Kidney (tissue), 14 donors: Measurements from ENCODE around the gene EPHB3. TPM values are rescaled to one million over a fixed set of nuclear protein-coding genes. Genes with fewer than 3 reads are reported as not detected.

Source experiments
- DNase-seq, 5 donors: peaks; one replicate each; pipeline ENCODE4 v3.0.0-alpha.2; 2013 to 2020
- FAIRE-seq: peaks from 2 replicates; lab custom pipeline; 2012; peaks lifted over from hg19 to GRCh38; lab: Jason Lieb, UNC
- H3K27ac ChIP-seq, 2 donors: one replicate each; pipeline ENCODE4 v1.7.0; 2013; ENCODE audit warnings: low read depth in 2 of 2, low read length in 2 of 2, inconsistent platforms in 1 of 2
- H3K27me3 ChIP-seq: one replicate; pipeline ENCODE4 v1.7.1; 2013; ENCODE audit warnings: low read length, inconsistent platforms; ENCODE audit not compliant: control insufficient read depth, insufficient read depth
- H3K36me3 ChIP-seq, 3 donors: one replicate each; pipeline versions ENCODE4 v1.7.0 to v1.7.1; 2013; ENCODE audit warnings: low read length in 3 of 3, control low read depth in 1 of 3, inconsistent platforms in 1 of 3; ENCODE audit not compliant: insufficient read depth in 3 of 3, control insufficient read depth in 2 of 3
- H3K4me1 ChIP-seq, 3 donors: one replicate each; pipeline versions ENCODE4 v1.7.0 to v1.7.1; 2013; ENCODE audit warnings: low read length in 3 of 3, inconsistent platforms in 1 of 3, low read depth in 1 of 3; ENCODE audit not compliant: control insufficient read depth in 2 of 3, insufficient read depth in 2 of 3
- H3K4me3 ChIP-seq, 3 donors: one replicate each; pipeline versions ENCODE4 v1.7.0 to v1.8.1; 2013; ENCODE audit warnings: low read length in 3 of 3, control low read depth in 1 of 3, inconsistent platforms in 1 of 3
- H3K9ac ChIP-seq, 3 donors: one replicate each; pipeline versions ENCODE4 v1.7.0 to v1.7.1; 2013; ENCODE audit warnings: low read length in 3 of 3, control low read depth in 1 of 3, inconsistent platforms in 1 of 3
- H3K9me3 ChIP-seq, 3 donors: one replicate each; pipeline versions ENCODE4 v1.7.0 to v1.7.1; 2013; ENCODE audit warnings: low read length in 3 of 3, control low read depth in 1 of 3, inconsistent platforms in 1 of 3; ENCODE audit not compliant: control insufficient read depth in 2 of 3, insufficient read depth in 1 of 3
- CTCF ChIP-seq: IDR thresholded peaks from 3 replicates; pipeline ENCODE4 v1.5.1; 2012; ENCODE audit warnings: mild to moderate bottlenecking, moderate library complexity, borderline replicate concordance; ENCODE audit not compliant: insufficient read depth; ENCODE audit errors: extremely low read depth
- intact Hi-C: fragments of 100-400 bp; cut with DNase I; formaldehyde crosslinking; loops from one replicate; pipeline ENCODE4 v1.11.1; 2022
- polyA plus RNA-seq: library from polyadenylated mRNA; stranded (reverse); fragments of 350-450 nt; fragmentation: Illumina TruSeq; extraction: RNeasy Lipid Tissue Mini Kit (QIAGEN cat#74804); gene quantifications from one replicate; pipeline ENCODE4 v1.2.3, GENCODE V29; 2014; ENCODE audit warnings: low read depth, low replicate concordance; ENCODE audit not compliant: insufficient read depth
- total RNA-seq: library from RNA; stranded (reverse); fragmentation: NEBNext Ultra II Directional; extraction: Animal tissue kit (Norgen Biotek cat#: 25700); gene quantifications from one replicate; pipeline ENCODE4 v1.2.1, GENCODE V29; 2021
- donor health status: control.
- donor health status: control.
- donor health status: control.
- donor health status: control.
- donor health status: control.
- donor health status: DM: yes; HTN: yes; CAD: no.
- donor health status: Normal renal cell carcinoma (clear cell type).

Gene EPHB3
- total and polyA plus RNA-seq, 2 donors from 2014 or later: 1.4 to 3.8 TPM

- DNase-seq (no peak), FAIRE-seq (no peak)
- Histone ChIP-seq H3K9ac (no peak overlapping the region), H3K27ac (no peak overlapping the region), H3K4me1 (no peaks in the 10 kb centered on the region), H3K4me3 (no peak overlapping the region), H3K27me3 (no peaks in the 10 kb centered on the region), H3K36me3 (peaks cover 0 to 2% (median 0%) of the 10 kb centered on the region in 3 donors), H3K9me3 (no peaks in the 10 kb centered on the region)
- no peak for TF ChIP-seq CTCF
- intact Hi-C loops: no loop called here
These were observed 14.1 kb downstream of the EPHB3 start for GRCh38 chr3:184575701-184576100.

DNA sequence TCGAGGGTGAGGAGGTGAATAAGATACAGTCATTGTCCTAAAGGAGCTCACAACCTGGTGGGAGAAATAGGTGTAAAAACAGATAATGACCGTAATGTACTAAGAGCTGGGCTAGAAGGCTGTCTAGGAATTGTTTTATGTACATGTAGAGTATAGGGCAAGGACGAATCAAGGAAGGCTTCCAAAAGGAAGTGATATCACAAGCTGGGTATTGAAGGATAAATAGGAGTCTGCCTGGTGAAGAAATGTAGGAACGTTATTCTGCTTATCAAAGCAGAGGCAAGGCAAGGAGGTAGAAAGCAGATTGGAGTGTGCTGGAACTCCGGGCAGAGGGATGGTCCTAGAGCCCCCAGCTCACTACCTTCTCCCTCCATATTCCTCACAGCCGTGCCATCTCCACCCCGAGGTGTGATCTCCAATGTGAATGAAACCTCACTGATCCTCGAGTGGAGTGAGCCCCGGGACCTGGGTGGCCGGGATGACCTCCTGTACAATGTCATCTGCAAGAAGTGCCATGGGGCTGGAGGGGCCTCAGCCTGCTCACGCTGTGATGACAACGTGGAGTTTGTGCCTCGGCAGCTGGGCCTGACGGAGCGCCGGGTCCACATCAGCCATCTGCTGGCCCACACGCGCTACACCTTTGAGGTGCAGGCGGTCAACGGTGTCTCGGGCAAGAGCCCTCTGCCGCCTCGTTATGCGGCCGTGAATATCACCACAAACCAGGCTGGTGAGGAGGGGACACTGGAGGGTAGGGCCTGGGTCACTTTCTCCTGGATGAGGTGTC lies 15.1 kb downstream of the EPHB3 start:
- no peaks in the 10 kb centered on the region for H3K9me3 ChIP-seq
- intact Hi-C loops: no loop called here
- FAIRE-seq (no peak), DNase-seq (no peak)
- TF ChIP-seq CTCF: no peak
- no peak overlapping the region for H3K27ac ChIP-seq
- H3K27me3 ChIP-seq: no peaks in the 10 kb centered on the region
- no peak overlapping the region for H3K9ac ChIP-seq
- peaks cover 0 to 2% (median 0%) of the 10 kb centered on the region in 3 donors for H3K36me3 ChIP-seq
- peaks cover 0 to 3% (median under 1%) of the 10 kb centered on the region in 3 donors for H3K4me1 ChIP-seq
- H3K4me3 ChIP-seq: no peak overlapping the region

DNA sequence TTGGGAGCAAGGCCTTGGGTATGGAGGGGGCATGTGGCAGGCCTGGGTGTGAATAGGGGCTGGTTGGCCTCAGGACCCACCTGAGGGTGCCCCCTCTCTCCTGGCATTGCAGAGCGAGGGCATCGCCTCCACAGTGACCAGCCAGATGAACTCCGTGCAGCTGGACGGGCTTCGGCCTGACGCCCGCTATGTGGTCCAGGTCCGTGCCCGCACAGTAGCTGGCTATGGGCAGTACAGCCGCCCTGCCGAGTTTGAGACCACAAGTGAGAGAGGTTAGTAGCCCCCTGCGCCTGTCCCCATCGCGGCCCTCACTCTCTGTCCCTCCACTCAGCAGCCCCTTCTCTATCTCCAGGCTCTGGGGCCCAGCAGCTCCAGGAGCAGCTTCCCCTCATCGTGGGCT lies 16.0 kb downstream of the EPHB3 start:
- intact Hi-C loops: no loop called here
- Histone ChIP-seq H3K36me3 (peaks cover 0 to 2% (median 0%) of the 10 kb centered on the region in 3 donors), H3K4me1 (peaks cover 3 to 10% (median 8%) of the 10 kb centered on the region in 3 donors), H3K27ac (no peak overlapping the region), H3K27me3 (no peaks in the 10 kb centered on the region), H3K9me3 (no peaks in the 10 kb centered on the region), H3K9ac (no peak overlapping the region), H3K4me3 (no peak overlapping the region)
- TF ChIP-seq CTCF: no peak
- no peak for FAIRE-seq
- no peak for DNase-seq
